GM19395 (cell line): ENCODE measurements around the gene CEP104.
"Not testable (repeated sequence)": the region's sequence is repeated elsewhere in the genome, so short reads cannot be mapped to it uniquely, and the experiment has no call there.

ENCODE experiments used
- ATAC-seq: cut with Tn5 transposase; IDR thresholded peaks from one replicate; pipeline ENCODE4 v1.9.1; 2021; ENCODE audit warnings: mild to moderate bottlenecking, moderate library complexity; ENCODE audit not compliant: unreplicated experiment

CEP104 gene

GRCh38 chr1:3803905-3804626, 52.9 kb downstream of the CEP104 start:
- no peak for ATAC-seq

GRCh38 chr1:3800795-3801194, 56.2 kb downstream of the CEP104 start:
- ATAC-seq: not testable (repeated sequence)

- no peak for ATAC-seq
Measured at GRCh38 chr1:3799976-3800685, 56.9 kb downstream of the CEP104 start.

- ATAC-seq: peak; percentile 95
Measured at GRCh38 chr1:3796215-3797061, 60.6 kb downstream of the CEP104 start, which contains the start of gene LRRC47. LRRC47 (minus strand) TSS chr1:3796498; CDS start chr1:3796476, 22 bp downstream.

- ATAC-seq: peak; percentile 29
Measured at GRCh38 chr1:3795453-3796214, 61.4 kb downstream of the CEP104 start.

- no peak for ATAC-seq
Measured at GRCh38 chr1:3790952-3791351, 66.1 kb downstream of the CEP104 start.

GRCh38 chr1:3790500-3790923, 66.5 kb downstream of the CEP104 start:
- ATAC-seq: no peak

GRCh38 chr1:3789421-3790300, 67.3 kb downstream of the CEP104 start:
- ATAC-seq: no peak

GRCh38 chr1:3788756-3789420, 68.1 kb downstream of the CEP104 start:
- ATAC-seq: no peak

GRCh38 chr1:3787745-3788605, 69.0 kb downstream of the CEP104 start:
- no peak for ATAC-seq

- no peak for ATAC-seq
Measured at GRCh38 chr1:3787349-3787715, 69.7 kb downstream of the CEP104 start.

- ATAC-seq: no peak
Measured at GRCh38 chr1:3786468-3787348, 70.3 kb downstream of the CEP104 start.

- ATAC-seq: no peak
Measured at GRCh38 chr1:3785456-3786157, 71.4 kb downstream of the CEP104 start.

GRCh38 chr1:3785045-3785444, 72.0 kb downstream of the CEP104 start:
- ATAC-seq: no peak

GRCh38 chr1:3783651-3784474, 73.1 kb downstream of the CEP104 start:
- ATAC-seq: no peak

- ATAC-seq: no peak
Measured at GRCh38 chr1:3780901-3781300, 76.1 kb downstream of the CEP104 start.
